HG03095 (cell line): Measurements from ENCODE around the gene LINC00237.

Source experiments
- ATAC-seq: cut with Tn5 transposase; IDR thresholded peaks from one replicate; pipeline ENCODE4 v1.9.1; 2021; ENCODE audit warnings: moderate library complexity; ENCODE audit not compliant: unreplicated experiment

The LINC00237 gene

DNA sequence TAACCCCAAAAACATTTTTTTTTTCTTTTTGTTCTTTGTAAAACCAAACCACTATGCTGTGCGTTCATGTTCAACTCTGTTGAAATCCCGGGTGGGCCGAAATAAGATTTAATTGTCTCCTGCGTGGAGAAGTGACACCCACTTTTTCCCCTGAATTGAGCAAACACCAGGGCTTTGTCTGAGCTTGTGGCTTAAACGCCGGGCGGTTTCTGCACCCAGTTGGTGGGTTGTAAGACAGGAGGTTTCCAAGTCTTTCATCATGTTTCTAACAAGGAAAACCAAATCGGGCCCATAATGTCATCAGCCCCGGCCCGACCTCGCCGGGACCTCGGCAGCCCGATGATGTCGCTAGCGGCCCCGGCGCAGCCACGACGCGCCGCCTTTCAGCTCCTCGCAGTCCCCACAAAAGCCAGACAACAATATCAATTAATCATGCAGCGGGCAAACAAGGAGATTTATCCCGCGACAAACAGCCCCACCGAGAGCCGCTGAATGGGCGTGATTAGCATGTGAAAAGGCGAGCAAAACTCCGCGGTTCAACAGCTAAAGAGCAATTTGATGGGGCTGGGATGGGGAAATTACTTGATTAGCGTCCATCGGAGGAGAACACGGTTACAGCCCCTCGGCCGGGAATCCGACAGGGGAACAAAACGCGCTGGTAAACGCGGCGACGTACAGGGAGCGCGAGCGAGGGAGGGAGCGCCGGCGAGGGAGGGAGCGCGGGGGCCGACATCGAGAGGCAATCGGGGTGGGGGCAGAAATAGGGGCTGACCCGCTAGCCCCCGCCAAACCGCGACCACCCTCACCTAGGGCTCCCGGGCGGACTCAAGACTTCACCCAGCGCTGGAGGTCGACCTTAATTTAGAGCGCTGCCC lies 5.3 kb downstream of the LINC00237 start:
- ATAC-seq, result no peak

DNA sequence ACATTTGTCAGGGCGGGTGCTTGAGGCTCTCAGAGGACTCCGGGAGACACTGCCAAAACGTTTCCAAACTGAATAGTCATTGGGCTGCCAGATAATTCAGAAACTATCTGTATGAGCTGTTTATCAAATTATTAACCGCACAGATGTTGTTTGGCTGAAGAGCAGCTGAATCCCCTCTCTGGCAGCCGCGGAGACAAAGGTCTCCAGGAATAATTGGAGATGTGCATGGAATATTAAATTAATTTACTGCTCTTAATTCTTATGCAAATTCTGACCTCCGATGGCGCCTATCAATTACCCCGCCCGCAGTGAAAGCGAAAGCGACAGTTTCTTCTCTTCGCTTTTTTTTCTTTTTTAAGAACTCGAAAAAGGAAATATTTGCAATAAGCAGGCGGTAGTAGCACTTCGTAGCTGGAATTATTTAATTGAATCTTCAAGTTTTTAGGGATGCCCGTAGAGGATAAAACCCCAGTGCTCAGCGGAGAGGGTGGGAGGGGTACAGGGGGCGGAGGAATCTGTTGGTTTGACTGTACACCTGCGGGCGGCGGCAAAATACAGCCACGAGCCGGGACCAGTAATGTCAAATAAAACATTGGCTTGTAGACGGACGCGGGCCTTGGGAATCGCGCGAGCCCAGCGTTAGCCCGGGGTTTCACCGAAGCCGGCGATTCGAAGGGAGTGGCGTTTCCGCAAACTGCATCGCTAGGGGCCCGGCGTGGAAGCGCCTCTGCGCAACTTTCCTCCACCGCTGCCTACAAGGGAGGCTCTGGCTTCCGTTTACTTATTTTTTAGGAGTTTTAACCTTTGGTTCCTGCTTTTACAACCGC lies 6.2 kb downstream of the LINC00237 start:
- no peak for ATAC-seq

DNA sequence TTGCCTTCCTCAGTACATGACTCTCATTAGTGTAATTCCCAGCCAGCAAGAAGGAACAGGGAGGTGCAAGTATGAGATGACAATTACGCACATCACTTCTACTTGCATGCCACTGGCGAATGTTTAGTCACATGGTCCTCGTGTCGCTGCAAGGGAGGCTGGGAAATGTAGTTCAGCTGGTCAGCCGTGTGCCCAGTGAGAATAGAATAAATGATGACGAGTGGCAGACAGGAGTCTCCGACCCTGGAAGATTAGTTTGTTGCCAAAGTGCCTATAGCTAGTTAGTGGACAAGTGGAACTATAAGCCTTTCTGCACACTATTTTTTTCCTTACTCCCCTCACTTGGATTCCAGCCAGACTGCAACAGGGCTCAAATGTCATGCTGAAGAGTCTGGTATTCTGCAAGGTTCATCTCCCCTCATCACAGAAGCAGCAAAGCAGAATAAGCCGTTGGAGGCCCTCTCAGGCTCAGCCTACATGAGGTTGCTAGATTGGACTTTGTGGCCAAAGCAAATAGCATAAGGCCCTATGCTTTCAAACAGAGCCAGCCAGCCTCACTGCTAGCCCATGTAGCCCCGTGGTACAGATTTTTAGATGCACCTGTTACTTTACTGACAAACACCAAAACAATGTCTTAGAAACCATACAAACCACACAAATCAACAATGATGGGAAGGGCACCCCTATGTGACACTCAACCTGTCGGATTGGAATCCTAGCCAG lies 9.7 kb downstream of the LINC00237 start:
- no peak for ATAC-seq

DNA sequence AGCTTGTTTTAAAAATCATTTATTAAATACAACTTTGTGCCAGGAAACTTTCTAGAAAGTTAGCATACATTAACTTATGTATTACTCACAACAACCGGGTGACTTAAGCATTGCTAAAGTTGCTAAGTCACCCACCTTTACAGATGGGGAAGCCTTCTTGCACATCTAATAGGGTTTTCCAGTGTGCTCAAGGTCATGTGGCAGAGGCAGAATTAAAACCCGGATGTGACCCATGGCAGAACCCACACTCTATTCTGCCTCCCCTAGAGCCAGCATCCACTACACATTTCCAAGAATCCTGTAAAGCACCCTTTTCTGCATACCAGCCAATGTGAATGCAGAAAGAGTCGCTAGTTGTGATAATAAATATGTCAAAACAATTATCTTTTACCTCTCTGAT lies 13.4 kb downstream of the LINC00237 start:
- no peak for ATAC-seq

- no peak for ATAC-seq
Measured at GRCh38 chr20:21090721-21091120, 15.4 kb downstream of the LINC00237 start.

- ATAC-seq, result no peak
Measured at GRCh38 chr20:21090111-21090618, 16.0 kb downstream of the LINC00237 start.

DNA sequence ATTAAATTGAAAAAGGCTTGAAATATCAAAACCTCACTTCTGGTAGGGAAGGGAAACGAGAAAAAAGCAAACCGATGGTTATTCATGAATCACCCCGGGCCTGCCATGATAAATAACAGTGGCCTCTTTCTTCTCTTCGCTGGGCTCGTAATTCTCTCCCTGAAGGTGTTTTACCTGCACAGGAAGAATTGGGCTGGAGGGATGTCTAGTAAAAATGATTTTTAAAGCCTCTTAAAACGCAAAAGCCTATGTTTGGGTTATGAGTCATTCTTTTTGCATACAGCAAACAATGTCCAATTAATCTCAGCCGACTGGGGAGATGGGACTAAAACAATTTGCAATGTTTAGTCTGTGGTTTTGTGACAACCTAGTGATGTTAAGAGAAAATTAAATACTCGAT lies 16.8 kb downstream of the LINC00237 start:
- ATAC-seq, result no peak

DNA sequence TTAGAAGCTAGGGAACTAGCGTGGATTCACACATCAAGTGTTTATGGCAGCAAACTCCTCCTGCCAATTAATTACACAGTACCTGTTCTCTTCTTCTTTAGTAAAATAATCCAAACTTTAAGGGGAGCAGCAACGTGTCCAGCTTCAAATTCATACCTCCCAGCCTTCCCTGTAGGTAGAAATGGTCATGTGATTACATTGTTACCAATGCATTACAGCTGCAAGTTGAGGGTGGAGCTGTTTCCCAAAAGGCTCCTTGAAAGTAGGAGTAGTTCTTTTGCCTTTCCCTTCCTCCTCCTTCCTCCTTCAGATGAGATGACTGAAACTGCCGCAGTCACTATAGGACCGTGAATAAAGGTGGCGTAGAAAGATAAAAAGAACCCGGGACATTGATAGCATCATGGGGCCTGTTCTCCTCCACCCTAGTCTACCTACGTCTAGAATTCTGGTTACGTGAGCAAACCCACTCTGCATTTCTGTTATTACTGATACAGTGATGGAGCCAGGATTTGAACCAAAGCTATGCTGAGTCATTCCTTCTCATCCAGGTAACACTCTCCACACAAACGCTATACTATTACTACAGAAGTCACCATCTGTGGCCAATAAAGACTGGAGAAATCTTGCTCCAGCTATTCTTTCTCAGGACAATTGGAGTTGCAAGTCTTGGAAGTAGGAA lies 18.2 kb downstream of the LINC00237 start:
- ATAC-seq, result no peak

DNA sequence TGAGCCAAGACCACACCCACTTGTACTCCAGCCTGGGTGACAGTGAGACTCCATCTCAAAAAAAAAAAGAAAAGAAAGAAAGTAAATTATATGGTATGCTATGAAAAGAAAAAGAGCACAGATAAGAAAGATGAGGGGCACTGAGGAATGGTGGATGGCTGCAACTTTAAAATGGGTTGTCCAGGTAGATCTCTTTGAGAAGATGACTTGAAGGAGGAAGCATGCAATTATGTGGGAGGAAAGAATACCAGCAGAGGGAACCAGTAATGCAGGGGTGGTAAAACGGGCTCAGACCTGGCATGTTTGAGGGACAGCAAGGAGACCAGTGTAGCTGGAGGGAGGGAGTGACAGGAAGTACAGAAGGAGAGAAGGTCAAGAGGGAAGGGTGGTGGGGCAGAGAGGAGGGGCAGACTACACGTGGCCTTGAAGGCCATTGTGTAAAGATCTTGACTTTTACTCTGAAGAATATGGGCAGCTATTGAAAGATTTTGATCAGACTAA lies 22.3 kb downstream of the LINC00237 start:
- no peak for ATAC-seq

DNA sequence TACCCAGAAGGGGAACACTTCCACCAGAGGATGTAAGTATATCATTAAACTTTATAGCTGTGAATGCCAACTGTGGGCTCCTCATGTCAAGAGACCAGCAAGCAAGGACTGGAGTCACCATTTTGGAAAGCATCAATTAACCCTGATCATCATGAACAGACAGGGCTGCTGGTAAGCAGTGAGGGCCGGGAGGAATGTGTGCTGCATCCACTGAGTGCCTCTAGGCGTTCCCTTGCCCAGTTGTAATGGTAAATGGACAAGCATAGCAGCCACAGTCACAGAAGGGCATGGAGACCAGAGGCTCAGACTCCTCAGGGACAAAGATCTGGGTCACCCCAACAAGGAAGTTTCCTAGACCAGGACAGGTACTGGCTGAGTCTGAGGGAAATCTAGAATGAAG lies 23.6 kb downstream of the LINC00237 start:
- ATAC-seq, result no peak

GRCh38 chr20:21077809-21078345 lies 28.3 kb downstream of the LINC00237 start:
- ATAC-seq, result no peak

- no peak for ATAC-seq
Measured at GRCh38 chr20:21076073-21076472, 30.1 kb downstream of the LINC00237 start.

DNA sequence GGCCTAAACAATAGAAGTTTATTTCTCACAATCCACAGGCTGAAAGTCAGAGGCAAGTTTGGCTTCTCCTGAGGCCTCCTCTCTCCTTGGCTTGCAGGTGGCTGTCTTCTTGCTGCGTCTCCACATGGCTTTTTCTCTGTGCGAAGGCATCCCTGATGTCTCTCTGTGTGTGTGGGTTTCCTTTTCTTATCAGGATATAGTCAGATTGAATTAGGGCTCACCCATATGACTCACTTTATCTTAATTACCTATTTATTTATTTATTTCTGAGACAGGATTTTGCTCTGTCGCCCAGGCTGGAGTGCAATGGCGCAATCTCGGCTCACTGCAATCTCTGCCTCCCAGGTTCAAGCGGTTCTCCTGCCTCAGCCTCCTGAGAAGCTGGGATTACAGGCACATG lies 30.7 kb downstream of the LINC00237 start:
- no peak for ATAC-seq

- ATAC-seq, result peak; percentile 96
Measured at GRCh38 chr20:21074605-21075336, 31.4 kb downstream of the LINC00237 start.

DNA sequence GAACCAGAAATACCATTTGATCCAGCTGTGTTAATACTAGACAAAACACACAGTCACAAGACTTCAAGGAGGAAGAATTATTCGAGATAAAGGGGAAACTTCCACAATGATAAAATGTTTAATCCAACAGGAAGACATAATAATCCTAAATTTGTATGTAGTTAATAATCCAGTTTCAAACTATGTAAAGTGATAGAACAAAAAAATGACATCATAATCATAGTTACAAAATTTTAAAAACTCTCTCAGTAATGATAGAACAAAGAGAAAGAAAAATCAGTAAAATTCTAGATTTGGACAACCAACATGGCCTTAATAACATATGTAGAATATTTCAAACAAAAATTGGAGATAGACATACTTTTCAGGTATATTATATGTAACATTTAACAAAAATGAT lies 38.9 kb downstream of the LINC00237 start:
- ATAC-seq, result no peak

- no peak for ATAC-seq
Measured at GRCh38 chr20:21064924-21065323, 41.2 kb downstream of the LINC00237 start.

DNA sequence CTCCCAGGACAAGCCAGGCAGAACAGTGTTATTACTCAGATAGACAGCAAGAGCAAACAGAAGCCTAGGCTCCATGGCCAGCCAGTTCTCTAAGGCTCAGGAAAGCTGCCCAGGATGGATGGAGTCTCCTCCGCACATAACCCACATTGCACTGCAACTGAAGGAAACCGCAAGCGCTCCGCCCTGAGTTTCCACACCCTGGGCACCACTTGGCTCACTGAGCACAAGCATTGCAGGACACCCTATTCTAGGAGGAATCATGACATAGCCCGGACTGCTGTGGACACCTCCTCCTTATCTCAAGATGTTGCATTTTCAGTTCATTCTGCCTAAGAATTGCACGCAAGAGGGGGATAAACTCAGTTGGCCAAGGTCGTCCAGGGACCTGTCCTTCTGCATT lies 42.9 kb downstream of the LINC00237 start:
- no peak for ATAC-seq

- no peak for ATAC-seq
Measured at GRCh38 chr20:21053002-21053762, 53.0 kb downstream of the LINC00237 start.

GRCh38 chr20:21052686-21053001 lies 53.5 kb downstream of the LINC00237 start:
- ATAC-seq, result no peak
